Bronchial epithelial cell (primary cell): Measurements from ENCODE around the gene MMP17. TPM values are rescaled to one million over a fixed set of nuclear protein-coding genes. Genes with fewer than 3 reads are reported as not detected.

ENCODE experiments used
- DNase-seq: peaks from one replicate; pipeline ENCODE4 v3.0.0-alpha.2; 2010; ENCODE audit warnings: low read depth
- FAIRE-seq: peaks from 2 replicates; lab custom pipeline; 2011; peaks lifted over from hg19 to GRCh38; lab: Jason Lieb, UNC
- H3K27me3 ChIP-seq: 2 replicates; pipeline ENCODE4 v1.5.1; 2011; ENCODE audit warnings: low read length; ENCODE audit not compliant: control insufficient read depth, insufficient read depth
- H3K36me3 ChIP-seq: 2 replicates; pipeline ENCODE4 v1.5.1; 2011; ENCODE audit warnings: low read length; ENCODE audit not compliant: control insufficient read depth, insufficient read depth
- H3K4me3 ChIP-seq: 2 replicates; pipeline ENCODE4 v1.5.1; 2011; ENCODE audit warnings: mild to moderate bottlenecking, low read depth, low read length, control low read depth
- CTCF ChIP-seq: IDR thresholded peaks from 2 replicates; pipeline ENCODE4 v1.5.1; 2011; ENCODE audit warnings: mild to moderate bottlenecking, moderate library complexity, low read length, control low read depth, inconsistent platforms; ENCODE audit not compliant: insufficient read depth, severe bottlenecking
- total RNA-seq: library from RNA; depleted of rRNA; stranded (reverse); fragments of >200 nt; gene quantifications from 2 replicates; pipeline ENCODE4 v1.2.1, GENCODE V29; 2014

Gene MMP17
- total RNA-seq, 1 donor from 2014 or later = 4.5 TPM

GRCh38 chr12:131857908-131858850, 30.0 kb downstream of the MMP17 start:
- DNase-seq (no peak), FAIRE-seq (no peak)
- H3K4me3 ChIP-seq = no peak overlapping the region
- no peak for TF ChIP-seq CTCF
- H3K36me3 ChIP-seq = no peaks in the 10 kb centered on the region
- peaks cover 2% of the 10 kb centered on the region for H3K27me3 ChIP-seq

GRCh38 chr12:131860472-131861260, 32.5 kb downstream of the MMP17 start:
- Histone ChIP-seq H3K27me3 (peaks cover 2% of the 10 kb centered on the region), H3K36me3 (no peaks in the 10 kb centered on the region), H3K4me3 (peak overlapping the region; percentile 3)
- peak; percentile 64 for DNase-seq
- no peak for FAIRE-seq
- TF ChIP-seq CTCF = no peak

GRCh38 chr12:131861261-131862083, 33.3 kb downstream of the MMP17 start:
- Histone ChIP-seq H3K27me3 (no peaks in the 10 kb centered on the region), H3K4me3 (no peak overlapping the region), H3K36me3 (no peaks in the 10 kb centered on the region)
- no peak for FAIRE-seq
- no peak for DNase-seq
- no peak for TF ChIP-seq CTCF

GRCh38 chr12:131862084-131862441, 33.9 kb downstream of the MMP17 start:
- FAIRE-seq = no peak

More at GRCh38 chr12:131862084-131862441, 33.9 kb downstream of the MMP17 start:
- Histone ChIP-seq H3K4me3 (no peak overlapping the region), H3K27me3 (no peaks in the 10 kb centered on the region), H3K36me3 (no peaks in the 10 kb centered on the region)
- no peak for TF ChIP-seq CTCF
- DNase-seq = no peak
